OCI-LY7 (cell line): ENCODE measurements around the gene FGF1. TPM values are rescaled to one million over a fixed set of nuclear protein-coding genes. Genes with fewer than 3 reads are reported as not detected.

Experiments
- BruUV-seq: library from RNA; stranded (reverse); fragments of 400-500 nt; replicated peaks from 2 replicates; lab custom pipeline; 2021; lab: Mats Ljungman, UMichigan
- CTCF ChIA-PET: fragments of 300-600 bp; sonication (Branson Sonifier 250); formaldehyde crosslinking; loops from one replicate; lab custom pipeline; 2022; ENCODE audit warnings: antibody characterized with exemption; ENCODE audit not compliant: unreplicated experiment; lab: Charles Lee
- POLR2A ChIA-PET: fragments of 300-600 bp; sonication (Branson Sonifier 250); formaldehyde crosslinking; loops from one replicate; lab custom pipeline; 2022; ENCODE audit warnings: antibody characterized with exemption; lab: Charles Lee
- DNase-seq: peaks from one replicate; pipeline ENCODE4 v3.0.0-alpha.2; 2015; ENCODE audit warnings: low spot score
- H2AFZ ChIP-seq: fragments of 200-600 bp; sonication (generic), shearing (Covaris generic); 2 replicates; pipeline ENCODE4 v1.6.1; 2014; ENCODE audit warnings: mild to moderate bottlenecking, antibody characterized with exemption, low read length, moderate library complexity
- H3K27ac ChIP-seq: fragments of 200-600 bp; sonication (generic); 2 replicates; pipeline ENCODE4 v1.5.1; 2014; ENCODE audit warnings: mixed run types, low read depth, mild to moderate bottlenecking, moderate library complexity, low read length, inconsistent platforms; ENCODE audit not compliant: poor library complexity, severe bottlenecking
- H3K36me3 ChIP-seq: fragments of 200-600 bp; sonication (generic); 2 replicates; pipeline ENCODE4 v1.6.1; 2014; ENCODE audit warnings: mild to moderate bottlenecking, antibody characterized with exemption, low read length, moderate library complexity, mixed read lengths; ENCODE audit not compliant: insufficient read depth
- H3K4me1 ChIP-seq: fragments of 200-600 bp; sonication (generic); 2 replicates; pipeline ENCODE4 v1.5.1; 2014; ENCODE audit warnings: mild to moderate bottlenecking, low read length; ENCODE audit not compliant: insufficient read depth, poor library complexity, severe bottlenecking
- H3K4me2 ChIP-seq: fragments of 200-600 bp; sonication (generic); 2 replicates; pipeline ENCODE4 v1.6.1; 2014; ENCODE audit warnings: mild to moderate bottlenecking, low read length
- H3K4me3 ChIP-seq: fragments of 200-600 bp; sonication (generic); 2 replicates; pipeline ENCODE4 v1.5.1; 2014; ENCODE audit warnings: mild to moderate bottlenecking, low read depth, low read length; ENCODE audit not compliant: poor library complexity, severe bottlenecking
- H3K79me2 ChIP-seq: fragments of 200-600 bp; sonication (generic); 2 replicates; pipeline ENCODE4 v1.6.1; 2016; ENCODE audit warnings: low read depth, mild to moderate bottlenecking, low read length, moderate library complexity, mixed read lengths; ENCODE audit not compliant: insufficient read depth
- H3K9me2 ChIP-seq: fragments of 200-600 bp; sonication (generic); 2 replicates; pipeline ENCODE4 v1.6.1; 2016; ENCODE audit warnings: mild to moderate bottlenecking, low read length, mixed read lengths; ENCODE audit not compliant: insufficient read depth
- H3K9me3 ChIP-seq: fragments of 200-600 bp; sonication (generic); 2 replicates; pipeline ENCODE4 v1.6.1; 2014; ENCODE audit warnings: mild to moderate bottlenecking, mixed run types, low read length, mixed read lengths
- H4K20me1 ChIP-seq: fragments of 200-600 bp; sonication (generic); 2 replicates; pipeline ENCODE4 v1.6.1; 2014; ENCODE audit warnings: mild to moderate bottlenecking, antibody characterized with exemption, low read length, moderate library complexity, mixed read lengths; ENCODE audit not compliant: insufficient read depth
- CTCF ChIP-seq: fragments of 200-600 bp; sonication (generic); conservative IDR thresholded peaks from 2 replicates; pipeline ENCODE4 v1.5.1; 2014; ENCODE audit warnings: mild to moderate bottlenecking, antibody characterized with exemption, low read length, moderate library complexity, mixed read lengths
- EZH2phosphoT487 ChIP-seq: fragments of 200-600 bp; sonication (generic); IDR thresholded peaks from 2 replicates; pipeline ENCODE4 v1.6.1; 2018; ENCODE audit warnings: low read depth, borderline replicate concordance, mild to moderate bottlenecking, mixed run types, antibody characterized with exemption, low read length, moderate library complexity, mixed read lengths
- intact Hi-C: fragments of 100-400 bp; cut with micrococcal nuclease; formaldehyde crosslinking; loops from one replicate; pipeline ENCODE4 v1.10.0; 2022; ENCODE audit not compliant: unreplicated experiment
- total RNA-seq, 2 experiments: library from RNA; depleted of rRNA in 1 of 2; stranded (reverse); fragments of >200 nt in 1 of 2; shearing (Covaris generic) in 1 of 2; gene quantifications; 2 replicates each; pipeline ENCODE4 v1.2.3, GENCODE V29; 2014 to 2022

Gene FGF1
- total RNA-seq, 2 experiments from 2014 or later, result not detected

- Histone ChIP-seq H3K27ac (no peak overlapping the region), H3K4me2 (no peak overlapping the region), H3K9me2 (no peaks in the 10 kb centered on the region), H3K4me3 (no peak overlapping the region), H4K20me1 (no peaks in the 10 kb centered on the region), H3K4me1 (no peaks in the 10 kb centered on the region), H3K36me3 (no peaks in the 10 kb centered on the region), H3K79me2 (no peaks in the 10 kb centered on the region), H2AFZ (no peak overlapping the region), H3K9me3 (no peaks in the 10 kb centered on the region)
- CTCF ChIA-PET, result no interaction called here
- intact Hi-C loops, result no loop called here
- POLR2A ChIA-PET, result interaction anchor here (0.6 kb wide), 1 partner anchor 14 kb away, joined by 5 read pairs; no protein-coding TSS in a partner anchor
- BruUV-seq, result no TSS peak
- no peak for DNase-seq
- TF ChIP-seq EZH2phosphoT487 (no peak), CTCF (no peak)
Observed at GRCh38 chr5:142545650-142546322, 140.1 kb downstream of the FGF1 start.

GRCh38 chr5:142544946-142545649 lies 140.8 kb downstream of the FGF1 start:
- Histone ChIP-seq H4K20me1 (no peaks in the 10 kb centered on the region), H3K4me1 (no peaks in the 10 kb centered on the region), H3K4me3 (no peak overlapping the region), H3K79me2 (no peaks in the 10 kb centered on the region), H3K9me3 (no peaks in the 10 kb centered on the region), H2AFZ (no peak overlapping the region), H3K36me3 (no peaks in the 10 kb centered on the region), H3K9me2 (no peaks in the 10 kb centered on the region), H3K4me2 (no peak overlapping the region), H3K27ac (no peak overlapping the region)
- ChIA-PET CTCF (interaction anchor here (0.5 kb wide), 1 partner anchor 195 kb away, joined by 3 read pairs; no protein-coding TSS in a partner anchor), POLR2A (no interaction called here)
- no TSS peak for BruUV-seq
- no peak for TF ChIP-seq CTCF
- no peak for TF ChIP-seq EZH2phosphoT487
- intact Hi-C loops, result no loop called here
- no peak for DNase-seq
